Measurements from ENCODE around the gene ZBTB21.

The ZBTB21 gene

DNA sequence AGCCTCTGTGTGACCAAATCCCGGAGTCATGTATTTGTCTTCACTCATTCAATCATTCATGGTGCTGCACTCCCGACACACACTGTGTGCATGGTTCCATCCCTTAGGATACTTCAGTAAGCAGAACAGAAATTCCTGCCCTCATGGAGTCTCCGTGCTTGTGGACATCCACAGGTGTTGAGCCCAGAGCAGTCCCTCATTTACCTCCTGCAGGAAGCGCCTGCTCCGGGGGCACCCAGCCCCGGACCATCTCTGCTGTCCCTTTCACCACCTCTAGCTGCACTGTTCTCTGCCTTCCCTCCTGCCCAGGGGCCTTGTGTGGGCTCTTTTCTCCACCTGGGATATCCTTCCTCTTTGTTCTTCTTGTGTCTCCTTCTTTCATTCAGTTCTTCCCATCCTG is 9.5 kb upstream of the ZBTB21 start:
- H3K27me3 ChIP-seq (ENCODE audit: low read depth): no peaks in the 10 kb centered on the region
- in situ Hi-C loops (cut with MboI; ENCODE audit: low sequenced_read_pairs): no loop called here
- no peaks in the 10 kb centered on the region for H3K36me3 ChIP-seq (replicated peaks)

GRCh38 chr21:42019101-42019605 is 9.0 kb upstream of the ZBTB21 start:
- H3K4me1 ChIP-seq: no peaks in the 10 kb centered on the region
- no peak overlapping the region for H3K4me3 ChIP-seq
- no peaks in the 10 kb centered on the region for H3K36me3 ChIP-seq (replicated peaks)
- no peak for DNase-seq (ENCODE audit: low spot score in 2 of 2)
- in situ Hi-C loops (cut with MboI; ENCODE audit: low sequenced_read_pairs): no loop called here
- H3K9me3 ChIP-seq: no peaks in the 10 kb centered on the region
- no peaks in the 10 kb centered on the region for H3K27me3 ChIP-seq (ENCODE audit: low read depth)

More for the DNA sequence above, 9.5 kb upstream of the ZBTB21 start:
- Histone ChIP-seq H3K9me3 (no peaks in the 10 kb centered on the region), H3K4me3 (no peak overlapping the region), H3K4me1 (no peaks in the 10 kb centered on the region)
- DNase-seq (ENCODE audit: low spot score in 2 of 2): no peak

DNA sequence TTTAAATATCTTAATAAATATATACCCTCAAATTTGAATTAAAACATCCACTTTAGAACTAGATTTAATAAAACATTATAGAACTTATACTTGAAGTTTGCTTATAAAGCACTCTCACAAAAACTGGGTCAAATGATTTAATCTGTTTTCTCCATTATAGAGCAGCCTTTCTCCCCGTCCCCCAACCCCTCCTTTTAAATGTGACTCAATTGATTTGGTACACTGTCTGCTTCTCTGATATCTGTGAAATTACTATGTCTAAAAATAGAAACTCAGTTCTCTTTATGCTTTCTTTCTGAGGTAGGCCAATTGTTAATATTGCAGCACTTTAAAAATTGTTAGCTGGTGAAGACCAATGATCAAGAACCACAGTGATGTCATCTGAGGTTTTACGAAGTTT is 6.9 kb upstream of the ZBTB21 start:
- H3K4me1 ChIP-seq: no peaks in the 10 kb centered on the region
- in situ Hi-C loops (cut with MboI; ENCODE audit: low sequenced_read_pairs): no loop called here
- no peaks in the 10 kb centered on the region for H3K36me3 ChIP-seq (replicated peaks)
- H3K9me3 ChIP-seq: no peaks in the 10 kb centered on the region
- DNase-seq (ENCODE audit: low spot score in 2 of 2): no peak
- H3K27me3 ChIP-seq (ENCODE audit: low read depth): no peaks in the 10 kb centered on the region
- no peak overlapping the region for H3K4me3 ChIP-seq

GRCh38 chr21:42016364-42016985 is 6.3 kb upstream of the ZBTB21 start:
- in situ Hi-C loops (cut with MboI; ENCODE audit: low sequenced_read_pairs): no loop called here
- H3K27me3 ChIP-seq (ENCODE audit: low read depth): no peaks in the 10 kb centered on the region
- no peaks in the 10 kb centered on the region for H3K9me3 ChIP-seq

DNA sequence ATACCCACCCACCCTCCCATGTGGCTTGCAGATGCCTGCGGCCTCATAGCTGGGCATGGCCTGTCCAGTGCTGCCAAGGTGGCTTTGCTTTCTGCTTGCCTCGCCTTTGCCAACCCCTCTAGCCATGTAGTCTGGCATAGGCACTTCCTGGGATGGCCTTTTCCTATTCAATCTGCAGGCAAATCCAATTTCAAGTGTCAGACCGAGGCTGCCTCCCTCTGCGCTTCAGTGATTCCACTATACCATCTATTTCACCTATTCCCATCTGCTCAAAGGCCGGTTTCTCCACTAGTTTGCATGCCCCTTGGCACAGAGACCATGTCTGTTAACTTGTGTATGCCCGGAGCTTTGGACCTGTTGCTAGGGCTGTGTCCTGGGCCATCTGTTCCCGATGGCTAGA is 3.8 kb upstream of the ZBTB21 start:
- Histone ChIP-seq H3K9me3 (no peaks in the 10 kb centered on the region), H3K36me3 (replicated peaks) (0 out of 2 replicates have a peak, but pooled peaks cover 3% of the 10 kb centered on the region), H3K4me3 (no peak overlapping the region), H3K27me3 (ENCODE audit: low read depth) (no peaks in the 10 kb centered on the region), H3K4me1 (peaks cover under 1% of the 10 kb centered on the region; the same call in 1 of the 2 replicates)
- in situ Hi-C loops (cut with MboI; ENCODE audit: low sequenced_read_pairs): no loop called here
- no peak for DNase-seq (ENCODE audit: low spot score in 2 of 2)

More at GRCh38 chr21:42016364-42016985, 6.3 kb upstream of the ZBTB21 start:
- DNase-seq (ENCODE audit: low spot score in 2 of 2): no peak
- Histone ChIP-seq H3K4me1 (no peaks in the 10 kb centered on the region), H3K36me3 (replicated peaks) (no peaks in the 10 kb centered on the region), H3K4me3 (no peak overlapping the region)

DNA sequence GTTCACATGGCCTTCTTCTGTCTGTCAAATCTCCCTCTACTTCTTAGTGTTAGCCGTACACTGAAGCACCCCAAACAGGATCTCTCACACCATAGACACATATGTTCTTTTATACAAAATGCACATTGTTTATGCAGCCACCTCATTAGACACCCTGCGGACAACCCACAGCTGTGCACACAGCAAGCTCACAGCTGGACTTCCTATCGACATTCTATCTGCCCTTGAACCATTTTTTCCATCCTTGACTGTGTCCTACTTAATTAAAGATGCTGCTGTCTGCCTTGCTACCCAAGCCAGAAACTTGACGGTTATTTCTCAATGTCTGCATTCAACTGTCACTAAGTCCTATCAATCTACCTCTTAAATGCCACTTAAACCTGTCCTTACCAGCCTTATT is 3.2 kb upstream of the ZBTB21 start:
- H3K27me3 ChIP-seq (ENCODE audit: low read depth): no peaks in the 10 kb centered on the region
- H3K9me3 ChIP-seq: no peaks in the 10 kb centered on the region
- no peak for DNase-seq (ENCODE audit: low spot score in 2 of 2)
- no peak overlapping the region for H3K4me3 ChIP-seq
- in situ Hi-C loops (cut with MboI; ENCODE audit: low sequenced_read_pairs): no loop called here
- peaks cover 6% of the 10 kb centered on the region for H3K4me1 ChIP-seq
- H3K36me3 ChIP-seq (replicated peaks): 0 out of 2 replicates have a peak, but pooled peaks cover 3% of the 10 kb centered on the region

- H3K9me3 ChIP-seq: no peaks in the 10 kb centered on the region
- H3K27me3 ChIP-seq (ENCODE audit: low read depth): no peaks in the 10 kb centered on the region
- in situ Hi-C loops (cut with MboI; ENCODE audit: low sequenced_read_pairs): no loop called here
- no peak overlapping the region for H3K4me3 ChIP-seq
- H3K36me3 ChIP-seq (replicated peaks): peaks cover 4% of the 10 kb centered on the region; the same call in 1 of the 2 replicates
- no peak for DNase-seq (ENCODE audit: low spot score in 2 of 2)
- peaks cover 6% of the 10 kb centered on the region for H3K4me1 ChIP-seq
These were observed 2.7 kb upstream of the ZBTB21 start for GRCh38 chr21:42012763-42013329.

- in situ Hi-C loops (cut with MboI; ENCODE audit: low sequenced_read_pairs): no loop called here
- no peak overlapping the region for H3K4me3 ChIP-seq
- no peak for DNase-seq (ENCODE audit: low spot score in 2 of 2)
These were observed 2.2 kb upstream of the ZBTB21 start for GRCh38 chr21:42012344-42012743.

GRCh38 chr21:42010507-42011495 is 641 bp upstream of the ZBTB21 start:
- H3K4me1 ChIP-seq: peaks cover 6% of the 10 kb centered on the region
- no peaks in the 10 kb centered on the region for H3K27me3 ChIP-seq (ENCODE audit: low read depth)
- in situ Hi-C loops (cut with MboI; ENCODE audit: low sequenced_read_pairs): no loop called here
- peaks cover 12% of the 10 kb centered on the region for H3K36me3 ChIP-seq (replicated peaks)
- DNase-seq (ENCODE audit: low spot score in 2 of 2): peak in 1 of 2 experiments; percentile 46
- H3K4me3 ChIP-seq: peak overlapping the region; percentile 67
- no peaks in the 10 kb centered on the region for H3K9me3 ChIP-seq

More at GRCh38 chr21:42012344-42012743, 2.2 kb upstream of the ZBTB21 start:
- no peaks in the 10 kb centered on the region for H3K9me3 ChIP-seq
- H3K27me3 ChIP-seq (ENCODE audit: low read depth): no peaks in the 10 kb centered on the region
- peaks cover 6% of the 10 kb centered on the region for H3K4me1 ChIP-seq
- H3K36me3 ChIP-seq (replicated peaks): peaks cover 6% of the 10 kb centered on the region; the same call in 1 of the 2 replicates

- Histone ChIP-seq H3K4me3 (peak overlapping the region; percentile 67), H3K27me3 (ENCODE audit: low read depth) (no peaks in the 10 kb centered on the region), H3K9me3 (no peaks in the 10 kb centered on the region), H3K4me1 (peaks cover 6% of the 10 kb centered on the region), H3K36me3 (replicated peaks) (peaks cover 12% of the 10 kb centered on the region)
- peak; percentile 11 to 63 for DNase-seq (ENCODE audit: low spot score in 2 of 2)
- in situ Hi-C loops (cut with MboI; ENCODE audit: low sequenced_read_pairs): no loop called here
These were observed 936 bp downstream of the ZBTB21 start for GRCh38 chr21:42009018-42009830.

GRCh38 chr21:42007356-42007940 is 2.7 kb downstream of the ZBTB21 start:
- in situ Hi-C loops (cut with MboI; ENCODE audit: low sequenced_read_pairs): no loop called here
- Histone ChIP-seq H3K27me3 (ENCODE audit: low read depth) (no peaks in the 10 kb centered on the region), H3K36me3 (replicated peaks) (peaks cover 15% of the 10 kb centered on the region), H3K9me3 (no peaks in the 10 kb centered on the region), H3K4me3 (no peak overlapping the region), H3K4me1 (peaks cover 6% of the 10 kb centered on the region)
- DNase-seq (ENCODE audit: low spot score in 2 of 2): no peak

DNA sequence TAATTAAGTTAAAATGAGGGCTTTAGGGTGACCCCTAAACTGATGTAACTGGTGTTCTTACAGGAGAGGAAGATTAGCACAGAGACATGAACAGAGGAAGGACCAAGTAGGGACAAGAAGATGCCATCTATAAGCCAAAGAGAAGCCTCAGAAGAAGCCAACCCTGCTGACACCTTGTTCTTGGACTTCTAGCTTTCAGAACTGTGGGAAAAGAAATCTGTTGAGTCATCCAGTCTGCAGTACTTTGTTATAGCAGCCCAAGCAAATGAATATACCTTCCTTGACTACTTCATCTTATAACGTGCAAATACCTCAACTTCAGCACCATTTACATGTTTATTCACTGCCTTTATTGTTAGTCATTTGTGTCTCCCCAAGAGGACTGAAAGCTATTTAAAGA is 3.4 kb downstream of the ZBTB21 start:
- H3K36me3 ChIP-seq (replicated peaks): peaks cover 17% of the 10 kb centered on the region
- no peak overlapping the region for H3K4me3 ChIP-seq
- in situ Hi-C loops (cut with MboI; ENCODE audit: low sequenced_read_pairs): no loop called here
- no peaks in the 10 kb centered on the region for H3K27me3 ChIP-seq (ENCODE audit: low read depth)
- H3K9me3 ChIP-seq: no peaks in the 10 kb centered on the region
- no peak for DNase-seq (ENCODE audit: low spot score in 2 of 2)
- H3K4me1 ChIP-seq: peaks cover 6% of the 10 kb centered on the region
